ENCODE data around the gene GRHL1.
"Not testable (repeated sequence)": the region's sequence is repeated elsewhere in the genome, so short reads cannot be mapped to it uniquely, and the experiment has no call there.

- TF ChIP-seq ZNF274 (IDR thresholded peaks at IDR 0.05; ENCODE audit: low read depth, low read length); YY1 (IDR thresholded peaks at IDR 0.05; ENCODE audit: insufficient read depth, insufficient read length): not testable (repeated sequence)
Measured at GRCh38 chr2:10013651-10014417, 62.3 kb downstream of the GRHL1 start.
